Vagina (tissue), 2 donors: ENCODE results near the gene ECHS1.

Experiments
- POLR2A ChIP-seq, 2 donors: fragments of 450-650 bp; IDR thresholded peaks; one replicate each; pipeline ENCODE4 v1.6.1; 2017; ENCODE audit warnings: antibody characterized with exemption in 2 of 2, mild to moderate bottlenecking in 2 of 2, moderate library complexity in 2 of 2
- TF ChIP-seq, protein P1 (sequence below), 3 experiments: fragments of 450-650 bp in 2 of 3; fragments of 200-600 bp in 1 of 3; sonication (generic) in 1 of 3; IDR thresholded peaks; one replicate each; pipeline ENCODE4 v1.5.1; 2017 to 2019; ENCODE audit warnings: antibody characterized with exemption in 3 of 3, mild to moderate bottlenecking in 2 of 3, moderate library complexity in 2 of 3

DNA sequence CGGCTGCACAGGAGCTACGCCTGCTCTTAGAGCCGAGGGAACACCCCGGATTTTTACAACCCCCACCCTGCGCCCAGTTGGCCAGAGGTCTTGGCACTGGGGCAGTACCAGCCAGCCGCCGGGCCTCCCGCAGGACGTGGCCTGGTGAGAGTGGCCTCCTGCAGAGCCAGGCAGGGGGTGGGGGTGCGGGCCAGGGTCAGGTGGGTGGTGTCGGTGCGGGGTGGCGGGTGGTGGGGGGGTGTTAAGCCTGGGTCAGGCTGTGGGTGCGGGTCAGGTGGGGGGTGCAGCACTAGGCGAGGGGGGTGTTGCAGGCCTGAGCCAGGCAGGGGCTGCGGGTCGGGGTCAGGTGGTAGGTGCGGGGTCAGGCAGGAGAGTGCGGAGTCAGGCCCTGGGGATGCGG is 647 bp downstream of the ECHS1 start:
- TF ChIP-seq, protein P1, sequence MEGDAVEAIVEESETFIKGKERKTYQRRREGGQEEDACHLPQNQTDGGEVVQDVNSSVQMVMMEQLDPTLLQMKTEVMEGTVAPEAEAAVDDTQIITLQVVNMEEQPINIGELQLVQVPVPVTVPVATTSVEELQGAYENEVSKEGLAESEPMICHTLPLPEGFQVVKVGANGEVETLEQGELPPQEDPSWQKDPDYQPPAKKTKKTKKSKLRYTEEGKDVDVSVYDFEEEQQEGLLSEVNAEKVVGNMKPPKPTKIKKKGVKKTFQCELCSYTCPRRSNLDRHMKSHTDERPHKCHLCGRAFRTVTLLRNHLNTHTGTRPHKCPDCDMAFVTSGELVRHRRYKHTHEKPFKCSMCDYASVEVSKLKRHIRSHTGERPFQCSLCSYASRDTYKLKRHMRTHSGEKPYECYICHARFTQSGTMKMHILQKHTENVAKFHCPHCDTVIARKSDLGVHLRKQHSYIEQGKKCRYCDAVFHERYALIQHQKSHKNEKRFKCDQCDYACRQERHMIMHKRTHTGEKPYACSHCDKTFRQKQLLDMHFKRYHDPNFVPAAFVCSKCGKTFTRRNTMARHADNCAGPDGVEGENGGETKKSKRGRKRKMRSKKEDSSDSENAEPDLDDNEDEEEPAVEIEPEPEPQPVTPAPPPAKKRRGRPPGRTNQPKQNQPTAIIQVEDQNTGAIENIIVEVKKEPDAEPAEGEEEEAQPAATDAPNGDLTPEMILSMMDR (IDR thresholded peaks at IDR 0.05): no peak
- no peak for TF ChIP-seq POLR2A (IDR thresholded peaks at IDR 0.05)
